ENCODE data around the gene CRYZL1. TPM values are rescaled to one million over a fixed set of nuclear protein-coding genes. Genes with fewer than 3 reads are reported as not detected.

Gene CRYZL1
- total and polyA plus RNA-seq, 2 donors (not counting 1 experiment from before 2014, with no cell fraction given) = 30.6 to 60.6 TPM

DNA sequence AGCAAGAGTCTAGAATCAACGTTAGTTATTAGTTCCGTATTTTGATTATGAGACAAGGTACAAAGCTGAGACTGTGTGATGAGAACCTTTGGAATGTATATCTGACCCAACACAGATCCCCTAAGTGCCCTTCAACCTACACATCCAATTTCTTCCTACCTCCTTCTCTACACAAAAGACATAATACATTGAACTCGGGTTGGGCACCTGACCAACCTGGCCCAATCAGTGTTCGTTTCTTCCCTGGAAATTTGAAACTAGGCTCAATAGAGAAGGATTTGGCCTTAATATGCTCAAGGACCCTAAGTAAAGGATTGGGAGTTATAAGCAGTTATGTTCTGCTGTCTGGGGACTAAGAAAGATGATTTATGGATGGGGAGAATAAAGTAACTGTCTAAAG is 12.9 kb upstream of the CRYZL1 start:
- Histone ChIP-seq H3K27me3 (replicated peaks in 1 of 4; ENCODE audit: control extremely low read depth in 1 of 4, control insufficient read depth in 3 of 4, insufficient read depth in 4 of 4, low read length in 3 of 4) (no peaks in the 10 kb centered on the region), H3K9me3 (ENCODE audit: control extremely low read depth in 1 of 3, control insufficient read depth in 2 of 3, insufficient read depth in 1 of 3, low read length in 2 of 3) (no peaks in the 10 kb centered on the region), H3K4me1 (ENCODE audit: control insufficient read depth in 2 of 2, insufficient read depth in 2 of 2, low read length in 2 of 2) (no peaks in the 10 kb centered on the region), H2AFZ (ENCODE audit: insufficient read depth, low read depth, low read length, poor library complexity, severe bottlenecking) (no peak overlapping the region), H3K4me2 (replicated peaks; ENCODE audit: low read depth, low read length, poor library complexity, severe bottlenecking) (no peak overlapping the region), H3K36me3 (replicated peaks in 1 of 2; ENCODE audit: control extremely low read depth in 1 of 2, control insufficient read depth in 1 of 2, extremely low read depth in 1 of 2, insufficient read depth in 2 of 2, low read length in 1 of 2) (no peaks in the 10 kb centered on the region), H3K27ac (ENCODE audit: low read length in 2 of 2) (no peak overlapping the region), H3K9ac (ENCODE audit: low read length) (no peak overlapping the region), H3K79me2 (ENCODE audit: control insufficient read depth, insufficient read depth, low read length) (no peaks in the 10 kb centered on the region), H3K4me3 (ENCODE audit: control extremely low read depth in 1 of 5, extremely low read depth in 1 of 5, insufficient read depth in 1 of 5, low read depth in 2 of 5, low read length in 4 of 5) (no peak overlapping the region), H4K20me1 (ENCODE audit: control insufficient read depth, insufficient read depth, low read length, poor library complexity, severe bottlenecking) (no peaks in the 10 kb centered on the region)
- DNase-seq = no peak
- H3K27ac Mint-ChIP-seq = no peak overlapping the region
- no peak overlapping the region for H3K4me3 Mint-ChIP-seq
- no peaks in the 10 kb centered on the region for H3K9me3 Mint-ChIP-seq (ENCODE audit: insufficient read depth)
- WGBS (ENCODE audit: insufficient coverage) = no CpG with 5 or more reads among the region's 4 CpGs
- ChIA-PET CTCF (no interaction called here), POLR2A (no interaction called here)
- H3K27me3 Mint-ChIP-seq = peaks cover 7% of the 10 kb centered on the region
- no peak for ATAC-seq (ENCODE audit: low read depth)
- intact Hi-C loops (cut with micrococcal nuclease) = no loop called here
- TF ChIP-seq EZH2 (IDR thresholded peaks at IDR 0.05; ENCODE audit: borderline replicate concordance, insufficient read depth, low read depth, low read length, poor library complexity, severe bottlenecking) = no peak
- TF ChIP-seq, protein P1, sequence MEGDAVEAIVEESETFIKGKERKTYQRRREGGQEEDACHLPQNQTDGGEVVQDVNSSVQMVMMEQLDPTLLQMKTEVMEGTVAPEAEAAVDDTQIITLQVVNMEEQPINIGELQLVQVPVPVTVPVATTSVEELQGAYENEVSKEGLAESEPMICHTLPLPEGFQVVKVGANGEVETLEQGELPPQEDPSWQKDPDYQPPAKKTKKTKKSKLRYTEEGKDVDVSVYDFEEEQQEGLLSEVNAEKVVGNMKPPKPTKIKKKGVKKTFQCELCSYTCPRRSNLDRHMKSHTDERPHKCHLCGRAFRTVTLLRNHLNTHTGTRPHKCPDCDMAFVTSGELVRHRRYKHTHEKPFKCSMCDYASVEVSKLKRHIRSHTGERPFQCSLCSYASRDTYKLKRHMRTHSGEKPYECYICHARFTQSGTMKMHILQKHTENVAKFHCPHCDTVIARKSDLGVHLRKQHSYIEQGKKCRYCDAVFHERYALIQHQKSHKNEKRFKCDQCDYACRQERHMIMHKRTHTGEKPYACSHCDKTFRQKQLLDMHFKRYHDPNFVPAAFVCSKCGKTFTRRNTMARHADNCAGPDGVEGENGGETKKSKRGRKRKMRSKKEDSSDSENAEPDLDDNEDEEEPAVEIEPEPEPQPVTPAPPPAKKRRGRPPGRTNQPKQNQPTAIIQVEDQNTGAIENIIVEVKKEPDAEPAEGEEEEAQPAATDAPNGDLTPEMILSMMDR (IDR thresholded peaks at IDR 0.05) = no peak
- H3K4me1 Mint-ChIP-seq = no peaks in the 10 kb centered on the region

DNA sequence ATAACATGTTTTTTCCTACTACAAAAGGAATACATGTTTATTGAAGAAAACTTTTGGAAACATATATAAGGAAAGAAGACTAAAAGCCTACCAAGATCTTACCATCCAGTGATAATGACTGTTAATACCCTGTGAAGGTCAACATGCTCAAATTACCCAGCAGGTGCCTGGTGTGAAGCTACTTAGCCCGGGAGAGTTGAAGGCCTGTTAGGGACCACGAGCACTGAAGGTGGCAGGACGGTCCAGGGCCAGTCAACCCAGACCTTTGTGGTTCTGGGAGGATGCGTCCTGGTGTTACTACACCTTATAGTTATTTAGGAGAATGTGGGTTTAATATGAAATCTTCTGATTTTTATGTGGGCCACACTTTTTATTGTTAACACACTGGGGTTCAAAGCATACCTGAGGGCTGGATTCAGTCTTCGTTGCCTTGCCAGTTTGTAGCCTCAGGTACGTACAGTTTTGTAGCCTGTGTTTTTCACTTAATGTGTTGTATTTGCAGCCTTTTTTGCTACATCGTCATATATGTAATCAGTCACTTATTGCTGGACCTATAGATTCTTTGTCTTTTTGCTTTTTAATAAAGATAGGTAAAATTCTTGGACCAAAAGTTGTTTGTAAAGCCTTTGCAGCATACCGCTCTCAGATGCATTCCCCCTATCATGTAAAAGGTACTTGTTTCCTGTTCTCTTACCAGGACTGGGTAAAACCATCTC is 10.6 kb upstream of the CRYZL1 start:
- TF ChIP-seq, protein P1 (IDR thresholded peaks at IDR 0.05) = no peak
- TF ChIP-seq EZH2 (IDR thresholded peaks at IDR 0.05; ENCODE audit: borderline replicate concordance, insufficient read depth, low read depth, low read length, poor library complexity, severe bottlenecking) = no peak
- DNase-seq = no peak
- H3K4me1 Mint-ChIP-seq = no peaks in the 10 kb centered on the region
- H3K4me1 ChIP-seq (ENCODE audit: control insufficient read depth in 2 of 2, insufficient read depth in 2 of 2, low read length in 2 of 2) = no peaks in the 10 kb centered on the region
- H3K4me3 Mint-ChIP-seq = no peak overlapping the region
- H3K79me2 ChIP-seq (ENCODE audit: control insufficient read depth, insufficient read depth, low read length) = no peaks in the 10 kb centered on the region
- ChIA-PET POLR2A (no interaction called here), CTCF (interaction anchor here (0.6 kb wide), 1 partner anchor 44 kb away, joined by 3 read pairs; no protein-coding TSS in a partner anchor)
- no peaks in the 10 kb centered on the region for H3K27me3 ChIP-seq (replicated peaks in 1 of 4; ENCODE audit: control extremely low read depth in 1 of 4, control insufficient read depth in 3 of 4, insufficient read depth in 4 of 4, low read length in 3 of 4)
- no peak overlapping the region for H3K27ac Mint-ChIP-seq
- no peak overlapping the region for H3K4me2 ChIP-seq (replicated peaks; ENCODE audit: low read depth, low read length, poor library complexity, severe bottlenecking)
- no peaks in the 10 kb centered on the region for H3K36me3 ChIP-seq (replicated peaks in 1 of 2; ENCODE audit: control extremely low read depth in 1 of 2, control insufficient read depth in 1 of 2, extremely low read depth in 1 of 2, insufficient read depth in 2 of 2, low read length in 1 of 2)
- H2AFZ ChIP-seq (ENCODE audit: insufficient read depth, low read depth, low read length, poor library complexity, severe bottlenecking) = no peak overlapping the region
- ATAC-seq (ENCODE audit: low read depth) = no peak
- 86% methylated on average over 3 of the region's 8 CpGs for WGBS (ENCODE audit: insufficient coverage)
- H3K27me3 Mint-ChIP-seq = peaks cover 13% of the 10 kb centered on the region
- no peaks in the 10 kb centered on the region for H3K9me3 ChIP-seq (ENCODE audit: control extremely low read depth in 1 of 3, control insufficient read depth in 2 of 3, insufficient read depth in 1 of 3, low read length in 2 of 3)
- intact Hi-C loops (cut with micrococcal nuclease) = no loop called here
- no peak overlapping the region for H3K4me3 ChIP-seq (ENCODE audit: control extremely low read depth in 1 of 5, extremely low read depth in 1 of 5, insufficient read depth in 1 of 5, low read depth in 2 of 5, low read length in 4 of 5)
- no peaks in the 10 kb centered on the region for H4K20me1 ChIP-seq (ENCODE audit: control insufficient read depth, insufficient read depth, low read length, poor library complexity, severe bottlenecking)
- no peaks in the 10 kb centered on the region for H3K9me3 Mint-ChIP-seq (ENCODE audit: insufficient read depth)
- no peak overlapping the region for H3K27ac ChIP-seq (ENCODE audit: low read length in 2 of 2)
- no peak overlapping the region for H3K9ac ChIP-seq (ENCODE audit: low read length)

All from B cell (primary cell).